Caco-2 (cell line): ENCODE measurements around the gene TMEM235. TPM values are rescaled to one million over a fixed set of nuclear protein-coding genes. Genes with fewer than 3 reads are reported as not detected.

Source experiments
- BruUV-seq: library from RNA; stranded (reverse); fragments of 400-500 nt; replicated peaks from 2 replicates; lab custom pipeline; 2021; lab: Mats Ljungman, UMichigan
- CTCF ChIA-PET: fragments of 300-600 bp; sonication (Branson Sonifier 250); formaldehyde crosslinking; loops from one replicate; lab custom pipeline; 2022; ENCODE audit warnings: antibody characterized with exemption; lab: Charles Lee
- POLR2A ChIA-PET: fragments of 300-600 bp; sonication (Branson Sonifier 250); formaldehyde crosslinking; loops from one replicate; lab custom pipeline; 2022; ENCODE audit warnings: antibody characterized with exemption; lab: Charles Lee
- DNase-seq, 2 experiments: peaks; one replicate each; pipeline versions ENCODE4 v3.0.0 to v3.0.0-alpha.2; 2020 to 2022
- H3K27me3 ChIP-seq: replicated peaks from 2 replicates; pipeline ENCODE4 v1.6.0; 2011; ENCODE audit warnings: low read length; ENCODE audit not compliant: control insufficient read depth, insufficient read depth
- H3K36me3 ChIP-seq: 2 replicates; pipeline ENCODE4 v1.5.1; 2011; ENCODE audit warnings: low read length; ENCODE audit not compliant: control insufficient read depth, insufficient read depth
- H3K4me1 ChIP-seq: fragments of 250-450 bp; sonication (Bioruptor Pico); 2 replicates; pipeline ENCODE4 v1.5.1; 2020; ENCODE audit warnings: mild to moderate bottlenecking
- H3K4me3 ChIP-seq: 2 replicates; pipeline ENCODE4 v1.5.1; 2011; ENCODE audit warnings: low read depth, mild to moderate bottlenecking, control low read depth, low read length
- H3K9me3 ChIP-seq: fragments of 250-450 bp; sonication (Bioruptor Pico); 2 replicates; pipeline ENCODE4 v1.5.1; 2020; ENCODE audit warnings: mild to moderate bottlenecking, moderate library complexity
- H3K27ac Mint-ChIP-seq: one replicate; pipeline ENCODE4 v1.8.0; 2022; ENCODE audit warnings: mixed read lengths; ENCODE audit not compliant: unreplicated experiment
- H3K27me3 Mint-ChIP-seq: one replicate; pipeline ENCODE4 v1.8.0; 2022; ENCODE audit warnings: mixed read lengths; ENCODE audit not compliant: insufficient read depth, unreplicated experiment
- H3K36me3 Mint-ChIP-seq: one replicate; pipeline ENCODE4 v1.8.0; 2022; ENCODE audit warnings: mild to moderate bottlenecking, mixed read lengths; ENCODE audit not compliant: insufficient read depth, unreplicated experiment
- H3K4me1 Mint-ChIP-seq: one replicate; pipeline ENCODE4 v1.8.0; 2022; ENCODE audit warnings: low read depth, mixed read lengths; ENCODE audit not compliant: unreplicated experiment
- H3K4me3 Mint-ChIP-seq: one replicate; pipeline ENCODE4 v1.8.0; 2022; ENCODE audit warnings: mild to moderate bottlenecking, moderate library complexity, mixed read lengths; ENCODE audit not compliant: unreplicated experiment
- H3K9me3 Mint-ChIP-seq: one replicate; pipeline ENCODE4 v1.8.0; 2022; ENCODE audit warnings: mixed read lengths; ENCODE audit not compliant: unreplicated experiment
- CTCF ChIP-seq, 2 experiments: fragments of 200-600 bp in 1 of 2; IDR thresholded peaks; 1 replicate in 1 of 2; 2 replicates in 1 of 2; pipeline versions ENCODE4 v1.5.1 to v1.8.0; 2011 to 2022; ENCODE audit warnings: antibody characterized with exemption in 1 of 2, control low read depth in 1 of 2, inconsistent platforms in 1 of 2, low read depth in 1 of 2, low read length in 1 of 2, mild to moderate bottlenecking in 1 of 2, moderate library complexity in 1 of 2; ENCODE audit not compliant: insufficient read depth in 1 of 2, severe bottlenecking in 1 of 2, unreplicated experiment in 1 of 2
- intact Hi-C: fragments of 100-400 bp; cut with micrococcal nuclease; formaldehyde crosslinking; loops from one replicate; pipeline ENCODE4 v1.10.0; 2022; ENCODE audit not compliant: unreplicated experiment
- total RNA-seq: library from RNA; stranded (reverse); gene quantifications from 2 replicates; pipeline ENCODE4 v1.2.3, GENCODE V29; 2022

The TMEM235 gene
- total RNA-seq, 1 experiment from 2014 or later: not detected

DNA sequence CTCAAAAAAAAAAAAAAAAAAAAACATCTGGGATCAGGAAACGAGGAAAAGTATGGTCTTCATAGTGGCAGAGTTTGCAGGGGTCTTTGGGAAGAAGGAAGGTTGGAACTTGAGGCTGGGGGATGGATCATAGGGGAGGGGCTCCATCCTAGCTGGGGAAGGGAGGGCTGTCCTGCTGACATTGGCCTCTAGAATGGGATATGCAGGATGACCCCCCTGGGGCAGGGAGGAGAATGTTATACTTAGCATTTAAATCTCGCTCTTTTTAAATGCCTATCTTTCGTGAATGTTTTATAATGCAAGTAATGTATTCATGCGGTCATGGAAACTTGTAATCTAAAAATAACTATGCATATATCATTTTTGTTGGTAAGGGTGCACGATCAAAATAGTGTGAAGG is 33.2 kb downstream of the TMEM235 start:
- Mint-ChIP-seq H3K27me3 (no peaks in the 10 kb centered on the region), H3K4me1 (peaks cover 7% of the 10 kb centered on the region), H3K36me3 (no peaks in the 10 kb centered on the region), H3K4me3 (no peak overlapping the region), H3K9me3 (no peaks in the 10 kb centered on the region), H3K27ac (no peak overlapping the region)
- no peak for DNase-seq
- Histone ChIP-seq H3K9me3 (no peaks in the 10 kb centered on the region), H3K36me3 (no peaks in the 10 kb centered on the region), H3K4me3 (no peak overlapping the region), H3K4me1 (peaks cover 13% of the 10 kb centered on the region), H3K27me3 (no peaks in the 10 kb centered on the region)
- CTCF ChIA-PET: interaction anchor here (0.6 to 1.1 kb wide), 2 partner anchors 9 to 121 kb away, joined by 3 read pairs; no protein-coding TSS in a partner anchor
- POLR2A ChIA-PET: no interaction called here
- BruUV-seq: no TSS peak
- intact Hi-C loops: no loop called here
- TF ChIP-seq CTCF (IDR thresholded peaks at IDR 0.05; ENCODE audit: insufficient read depth in 1 of 2, low read depth in 1 of 2, low read length in 1 of 2, severe bottlenecking in 1 of 2, unreplicated experiment in 1 of 2): no peak

DNA sequence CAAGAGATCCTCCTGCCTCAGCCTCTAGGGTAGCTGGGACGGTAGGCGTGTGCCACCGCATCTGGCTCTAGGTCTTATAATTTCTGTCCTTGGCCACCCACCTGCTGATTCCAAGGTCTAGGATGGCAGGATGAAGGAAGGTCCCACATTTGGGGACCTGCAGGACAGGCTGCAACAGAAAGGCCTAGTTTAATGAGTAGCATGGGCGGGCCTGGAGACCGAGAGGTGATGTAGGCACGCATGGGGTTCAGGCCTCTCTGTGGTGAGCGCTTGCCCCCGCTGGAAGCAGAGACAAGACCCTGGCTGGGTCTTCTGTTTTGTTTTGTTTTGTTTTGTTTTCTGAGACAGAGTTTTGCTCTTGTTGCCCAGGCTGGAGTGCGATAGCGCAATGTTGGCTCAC is 33.7 kb downstream of the TMEM235 start:
- H3K27me3 ChIP-seq: no peaks in the 10 kb centered on the region
- H3K9me3 ChIP-seq: no peaks in the 10 kb centered on the region
- Mint-ChIP-seq H3K27ac (no peak overlapping the region), H3K4me3 (no peak overlapping the region), H3K9me3 (no peaks in the 10 kb centered on the region), H3K36me3 (no peaks in the 10 kb centered on the region), H3K27me3 (no peaks in the 10 kb centered on the region), H3K4me1 (peaks cover 9% of the 10 kb centered on the region)
- POLR2A ChIA-PET: no interaction called here
- intact Hi-C loops: no loop called here
- no peak for DNase-seq
- peaks cover 18% of the 10 kb centered on the region for H3K4me1 ChIP-seq
- CTCF ChIA-PET: interaction anchor here (0.6 to 1.1 kb wide), 2 partner anchors 9 to 122 kb away, joined by 3 read pairs; no protein-coding TSS in a partner anchor
- BruUV-seq: no TSS peak
- no peak overlapping the region for H3K4me3 ChIP-seq
- no peaks in the 10 kb centered on the region for H3K36me3 ChIP-seq
- TF ChIP-seq CTCF (IDR thresholded peaks at IDR 0.05; ENCODE audit: insufficient read depth in 1 of 2, low read depth in 1 of 2, low read length in 1 of 2, severe bottlenecking in 1 of 2, unreplicated experiment in 1 of 2): no peak

GRCh38 chr17:78266231-78266631 is 34.8 kb downstream of the TMEM235 start:
- no peaks in the 10 kb centered on the region for H3K36me3 ChIP-seq

More at GRCh38 chr17:78266231-78266631, 34.8 kb downstream of the TMEM235 start:
- Mint-ChIP-seq H3K36me3 (no peaks in the 10 kb centered on the region), H3K4me1 (peaks cover 20% of the 10 kb centered on the region), H3K9me3 (no peaks in the 10 kb centered on the region), H3K4me3 (no peak overlapping the region), H3K27me3 (no peaks in the 10 kb centered on the region), H3K27ac (no peak overlapping the region)
- intact Hi-C loops: no loop called here
- H3K4me3 ChIP-seq: no peak overlapping the region
- ChIA-PET CTCF (no interaction called here), POLR2A (no interaction called here)
- TF ChIP-seq CTCF (IDR thresholded peaks at IDR 0.05; ENCODE audit: insufficient read depth in 1 of 2, low read depth in 1 of 2, low read length in 1 of 2, severe bottlenecking in 1 of 2, unreplicated experiment in 1 of 2): no peak
- DNase-seq: no peak
- H3K4me1 ChIP-seq: peaks cover 29% of the 10 kb centered on the region
- no peaks in the 10 kb centered on the region for H3K9me3 ChIP-seq
- no peaks in the 10 kb centered on the region for H3K27me3 ChIP-seq
- BruUV-seq: no TSS peak
